DMS53 treated with DMSO at 0.1 percent for 48 hours (cell line): ENCODE measurements around the gene ZNF3.

Experiments
- DNase-seq: peaks from one replicate; lab custom pipeline; 2025; ENCODE audit not compliant: unreplicated experiment; lab: John Stamatoyannopoulos, UW

Gene ZNF3

GRCh38 chr7:100088621-100089457 is 7.3 kb upstream of the ZNF3 start, which contains the start of gene COPS6:
COPS6 (plus strand) TSS chr7:100088969; CDS start chr7:100088991, 22 bp downstream.
- DNase-seq = peak; percentile 52

GRCh38 chr7:100088095-100088620 is 6.6 kb upstream of the ZNF3 start:
- DNase-seq = no peak

- no peak for DNase-seq
These were observed 5.7 kb upstream of the ZNF3 start for GRCh38 chr7:100087055-100087750.

GRCh38 chr7:100085515-100085914 is 4.0 kb upstream of the ZNF3 start:
- DNase-seq = no peak

- no peak for DNase-seq
These were observed 1.5 kb upstream of the ZNF3 start for GRCh38 chr7:100082978-100083377.

- DNase-seq = peak; percentile 48
These were observed 502 bp downstream of the ZNF3 start for GRCh38 chr7:100080907-100081534.

GRCh38 chr7:100079024-100079560 is 2.4 kb downstream of the ZNF3 start:
- no peak for DNase-seq

GRCh38 chr7:100077205-100077604 is 4.3 kb downstream of the ZNF3 start:
- no peak for DNase-seq

GRCh38 chr7:100075418-100075817 is 6.1 kb downstream of the ZNF3 start:
- DNase-seq = no peak

GRCh38 chr7:100074841-100075240 is 6.7 kb downstream of the ZNF3 start:
- no peak for DNase-seq

- DNase-seq = no peak
These were observed 9.1 kb downstream of the ZNF3 start for GRCh38 chr7:100072462-100072861.

- DNase-seq = no peak
These were observed 10.4 kb downstream of the ZNF3 start for GRCh38 chr7:100071018-100071723.

GRCh38 chr7:100069991-100070390 is 11.5 kb downstream of the ZNF3 start:
- DNase-seq = no peak

GRCh38 chr7:100066953-100067352 is 14.6 kb downstream of the ZNF3 start:
- no peak for DNase-seq

GRCh38 chr7:100065452-100066186 is 15.9 kb downstream of the ZNF3 start:
- no peak for DNase-seq

- DNase-seq = no peak
These were observed 17.4 kb downstream of the ZNF3 start for GRCh38 chr7:100064162-100064561.

GRCh38 chr7:100063376-100063775 is 18.1 kb downstream of the ZNF3 start:
- no peak for DNase-seq

GRCh38 chr7:100061518-100062193 is 19.9 kb downstream of the ZNF3 start:
- DNase-seq = no peak

- no peak for DNase-seq
These were observed 22.2 kb downstream of the ZNF3 start for GRCh38 chr7:100059251-100059739.
